Measurements from ENCODE around the gene SPEG. TPM values are rescaled to one million over a fixed set of nuclear protein-coding genes. Genes with fewer than 3 reads are reported as not detected.
A peak's percentile ranks its signal among the peaks of the same experiment; 100 is the strongest.

The SPEG gene
- total RNA-seq, 3 donors from 2014 or later (not counting 1 experiment from before 2014, with no cell fraction given): 0.35 to 1.5 (median 1.2) TPM

DNA sequence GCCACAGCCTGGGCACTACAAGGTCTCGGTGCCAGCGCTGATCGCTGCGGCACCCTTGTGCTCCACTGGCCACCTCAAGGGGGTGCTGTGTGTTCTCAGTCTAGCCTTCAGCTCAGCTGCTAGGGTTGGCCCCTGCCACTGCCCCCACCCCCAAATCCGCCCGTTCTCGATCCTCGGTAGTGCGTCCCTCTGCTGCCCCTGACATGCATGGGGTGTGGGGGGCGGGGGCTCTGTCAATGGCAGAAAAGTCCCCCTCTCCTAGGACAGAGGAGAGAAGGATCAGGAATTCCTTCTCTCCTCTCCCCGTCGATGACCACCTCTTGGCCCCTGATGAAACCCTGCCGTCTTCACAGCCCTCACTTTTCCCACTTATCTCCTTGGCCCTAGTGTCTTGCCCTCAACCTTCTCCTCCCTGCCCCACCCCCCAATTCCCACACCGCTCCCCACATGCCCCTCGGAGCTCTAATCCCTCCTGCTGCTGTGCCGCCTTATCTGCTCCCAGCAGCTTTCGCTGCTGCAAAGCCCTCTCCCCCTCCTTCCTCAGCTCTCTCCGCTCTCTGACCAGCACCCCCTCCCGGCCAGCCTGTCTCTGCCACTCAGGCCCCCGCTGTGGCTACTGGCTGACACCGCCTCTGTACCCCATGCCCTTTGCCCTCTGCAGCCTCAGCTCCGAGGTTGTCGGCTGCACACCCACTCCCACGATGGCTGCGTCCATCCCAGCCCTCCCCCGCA is 75.3 kb downstream of the SPEG start:
- peaks cover 25 to 46% of the 10 kb centered on the region in 2 donors for H3K27me3 Mint-ChIP-seq (ENCODE audit: low read depth in 2 of 2)
- H3K27ac Mint-ChIP-seq: peak overlapping the region in 1 of 2 donors; percentile 35
- no peaks in the 10 kb centered on the region for H3K9me3 ChIP-seq (ENCODE audit: control insufficient read depth, insufficient read depth, low read length)
- TF ChIP-seq, protein P1, sequence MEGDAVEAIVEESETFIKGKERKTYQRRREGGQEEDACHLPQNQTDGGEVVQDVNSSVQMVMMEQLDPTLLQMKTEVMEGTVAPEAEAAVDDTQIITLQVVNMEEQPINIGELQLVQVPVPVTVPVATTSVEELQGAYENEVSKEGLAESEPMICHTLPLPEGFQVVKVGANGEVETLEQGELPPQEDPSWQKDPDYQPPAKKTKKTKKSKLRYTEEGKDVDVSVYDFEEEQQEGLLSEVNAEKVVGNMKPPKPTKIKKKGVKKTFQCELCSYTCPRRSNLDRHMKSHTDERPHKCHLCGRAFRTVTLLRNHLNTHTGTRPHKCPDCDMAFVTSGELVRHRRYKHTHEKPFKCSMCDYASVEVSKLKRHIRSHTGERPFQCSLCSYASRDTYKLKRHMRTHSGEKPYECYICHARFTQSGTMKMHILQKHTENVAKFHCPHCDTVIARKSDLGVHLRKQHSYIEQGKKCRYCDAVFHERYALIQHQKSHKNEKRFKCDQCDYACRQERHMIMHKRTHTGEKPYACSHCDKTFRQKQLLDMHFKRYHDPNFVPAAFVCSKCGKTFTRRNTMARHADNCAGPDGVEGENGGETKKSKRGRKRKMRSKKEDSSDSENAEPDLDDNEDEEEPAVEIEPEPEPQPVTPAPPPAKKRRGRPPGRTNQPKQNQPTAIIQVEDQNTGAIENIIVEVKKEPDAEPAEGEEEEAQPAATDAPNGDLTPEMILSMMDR (IDR thresholded peaks at IDR 0.05): peak; percentile 50
- H3K4me1 ChIP-seq (ENCODE audit: control insufficient read depth, insufficient read depth, low read length): peaks cover 12% of the 10 kb centered on the region
- peaks cover 8 to 28% of the 10 kb centered on the region in 2 donors for H3K4me1 Mint-ChIP-seq
- intact Hi-C loops (cut with micrococcal nuclease): no loop called here
- ATAC-seq (peak; percentile 78 to 90 (median 90)), DNase-seq (peak; percentile 30 to 73)
- peaks cover 21% of the 10 kb centered on the region for H3K36me3 ChIP-seq (ENCODE audit: control insufficient read depth, insufficient read depth, low read length)
- peaks cover 41% of the 10 kb centered on the region for H3K27me3 ChIP-seq (ENCODE audit: control insufficient read depth, insufficient read depth, low read length)
- no peak overlapping the region for H3K4me3 ChIP-seq (ENCODE audit: low read length)
- H3K9me3 Mint-ChIP-seq: no peaks in the 10 kb centered on the region
- no peak overlapping the region for H3K4me3 Mint-ChIP-seq
- 3% methylated on average over 21 of the region's 26 CpGs for WGBS (ENCODE audit: insufficient coverage)
- peaks cover under 1% of the 10 kb centered on the region for H3K36me3 Mint-ChIP-seq
- no peak overlapping the region for H3K27ac ChIP-seq (ENCODE audit: low read length)

DNA sequence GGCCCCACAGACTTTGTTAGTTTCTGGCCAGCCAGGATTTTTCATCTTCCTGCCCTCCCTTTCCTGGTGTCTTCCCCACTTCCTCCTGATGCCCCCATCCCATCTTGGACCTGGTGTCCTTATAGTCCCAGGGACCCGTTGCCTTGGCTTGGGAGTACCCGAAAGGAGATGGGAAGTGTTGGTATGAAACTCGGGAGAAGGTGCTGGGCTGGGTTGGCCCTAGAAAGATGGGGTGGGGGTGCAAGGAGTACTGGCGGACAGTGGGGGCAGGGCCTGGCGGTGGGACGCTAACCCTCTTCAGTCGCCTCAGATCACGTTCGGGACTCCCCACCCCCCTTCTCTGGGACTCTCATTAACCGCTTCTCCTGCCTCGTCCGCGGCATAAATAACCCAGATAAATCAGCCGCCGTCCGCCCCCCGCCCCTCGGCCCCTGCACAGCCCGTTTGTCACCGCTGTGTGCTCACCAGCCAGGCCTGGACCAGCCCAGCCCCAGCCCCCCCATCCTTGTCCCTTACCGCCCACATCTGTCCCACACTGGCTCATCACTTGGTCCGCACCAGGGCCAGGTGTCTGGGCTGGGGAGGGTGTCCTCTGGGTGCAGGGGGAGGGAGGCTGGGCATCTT is 76.0 kb downstream of the SPEG start:
- no peak for ATAC-seq
- DNase-seq: no peak
- Mint-ChIP-seq H3K4me1 (peaks cover 8 to 28% of the 10 kb centered on the region in 2 donors), H3K27me3 (ENCODE audit: low read depth in 2 of 2) (peaks cover 28 to 48% of the 10 kb centered on the region in 2 donors), H3K9me3 (no peaks in the 10 kb centered on the region), H3K4me3 (no peak overlapping the region), H3K36me3 (no peaks in the 10 kb centered on the region), H3K27ac (peak overlapping the region in 1 of 2 donors; percentile 35)
- peaks cover 16% of the 10 kb centered on the region for H3K36me3 ChIP-seq (ENCODE audit: control insufficient read depth, insufficient read depth, low read length)
- TF ChIP-seq, protein P1 (IDR thresholded peaks at IDR 0.05): no peak
- 29% methylated on average over 22 of the region's 22 CpGs for WGBS (ENCODE audit: insufficient coverage)
- intact Hi-C loops (cut with micrococcal nuclease): no loop called here
- H3K4me1 ChIP-seq (ENCODE audit: control insufficient read depth, insufficient read depth, low read length): peaks cover 12% of the 10 kb centered on the region
- no peak overlapping the region for H3K4me3 ChIP-seq (ENCODE audit: low read length)
- H3K9me3 ChIP-seq (ENCODE audit: control insufficient read depth, insufficient read depth, low read length): no peaks in the 10 kb centered on the region
- peaks cover 41% of the 10 kb centered on the region for H3K27me3 ChIP-seq (ENCODE audit: control insufficient read depth, insufficient read depth, low read length)
- no peak overlapping the region for H3K27ac ChIP-seq (ENCODE audit: low read length)

- Histone ChIP-seq H3K4me1 (ENCODE audit: control insufficient read depth, insufficient read depth, low read length) (peaks cover 12% of the 10 kb centered on the region), H3K36me3 (ENCODE audit: control insufficient read depth, insufficient read depth, low read length) (peaks cover 5% of the 10 kb centered on the region), H3K27ac (ENCODE audit: low read length) (no peak overlapping the region), H3K4me3 (ENCODE audit: low read length) (no peak overlapping the region), H3K27me3 (ENCODE audit: control insufficient read depth, insufficient read depth, low read length) (peaks cover 41% of the 10 kb centered on the region), H3K9me3 (ENCODE audit: control insufficient read depth, insufficient read depth, low read length) (no peaks in the 10 kb centered on the region)
- DNase-seq (no peak), ATAC-seq (no peak)
- TF ChIP-seq, protein P1 (IDR thresholded peaks at IDR 0.05): no peak
- H3K36me3 Mint-ChIP-seq: no peaks in the 10 kb centered on the region
- H3K27ac Mint-ChIP-seq: no peak overlapping the region
- no peaks in the 10 kb centered on the region for H3K9me3 Mint-ChIP-seq
- H3K4me1 Mint-ChIP-seq: peaks cover 8 to 28% of the 10 kb centered on the region in 2 donors
- H3K27me3 Mint-ChIP-seq (ENCODE audit: low read depth in 2 of 2): peaks cover 39 to 59% of the 10 kb centered on the region in 2 donors
- intact Hi-C loops (cut with micrococcal nuclease): no loop called here
- no peak overlapping the region for H3K4me3 Mint-ChIP-seq
- 21% methylated on average over 13 of the region's 15 CpGs for WGBS (ENCODE audit: insufficient coverage)
Measured at GRCh38 chr2:219511547-219512325, 77.1 kb downstream of the SPEG start.
